ENCODE results near the gene ADAT3. TPM values are rescaled to one million over a fixed set of nuclear protein-coding genes. Genes with fewer than 3 reads are reported as not detected.

The ADAT3 gene
- polyA plus RNA-seq, 2 of the 4 experiments (the other 2 are of a cell fraction), result 0.66 to 5.6 TPM

- FAIRE-seq (no peak), DNase-seq (ENCODE audit: low read depth in 1 of 2, low spot score in 1 of 2) (no peak), ATAC-seq (peak in 1 of 2 experiments; percentile 1; a peak in 2 of 6 replicates)
- Histone ChIP-seq H3K4me3 (0 out of 3 replicates have a peak overlapping the region, but pooled peaks have one; percentile 31), H3K9me3 (no peaks in the 10 kb centered on the region), H3K4me2 (peak overlapping the region; percentile 99), H3K4me1 (peaks cover 84% of the 10 kb centered on the region), H3K27ac (peak overlapping the region; percentile 75 to 100)
- TF ChIP-seq EP300 (IDR thresholded peaks at IDR 0.05) (no peak), MYC (IDR thresholded peaks at IDR 0.05; ENCODE audit: borderline replicate concordance, low read length) (no peak)
- ChIA-PET CTCF (interaction anchor here (1.4 to 7.4 kb wide), 3 partner anchors 9 to 17 kb away, joined by 4 to 60 read pairs (median 5); no protein-coding TSS in a partner anchor), POLR2A (interaction anchor here (0.6 to 1.0 kb wide), 2 partner anchors 9 to 10 kb away, joined by 3 read pairs; no protein-coding TSS in a partner anchor)
- 0% methylated on average over 1 of the region's 13 CpGs for WGBS (ENCODE audit: missing lambda C conversion rate)
Observed at GRCh38 chr19:1855828-1856255, 49.4 kb upstream of the ADAT3 start.

DNA sequence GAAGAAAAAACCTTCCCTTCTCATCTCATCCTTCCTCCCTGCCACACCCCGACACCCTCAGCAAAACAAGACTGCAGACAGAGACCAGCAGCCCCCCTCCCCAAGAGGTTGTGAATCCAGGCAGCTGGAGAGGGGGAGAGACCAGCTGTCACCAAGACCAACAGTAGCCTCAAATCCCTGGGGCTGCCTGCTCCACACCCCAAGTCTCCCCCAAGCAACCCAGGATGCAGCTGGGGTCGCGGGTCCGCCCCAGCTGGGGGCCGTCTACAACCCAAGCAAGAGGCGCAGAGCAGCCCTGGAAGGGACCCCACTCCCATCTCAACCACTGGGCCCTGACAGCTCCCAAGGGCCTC lies 48.9 kb upstream of the ADAT3 start:
- H3K27ac ChIP-seq, result peak overlapping the region; percentile 75 to 100
- 86% methylated on average over 1 of the region's 6 CpGs for WGBS (ENCODE audit: missing lambda C conversion rate)
- ChIA-PET POLR2A (no interaction called here), CTCF (interaction anchor here (1.4 to 2.9 kb wide), 4 partner anchors 7 to 19 kb away, joined by 4 to 12 read pairs (median 8); no protein-coding TSS in a partner anchor)
- ATAC-seq (no peak), DNase-seq (ENCODE audit: low read depth in 1 of 2, low spot score in 1 of 2) (no peak), FAIRE-seq (no peak)
- H3K9me3 ChIP-seq, result no peaks in the 10 kb centered on the region
- no peak overlapping the region for H3K4me3 ChIP-seq
- peaks cover 87% of the 10 kb centered on the region for H3K4me1 ChIP-seq
- peak overlapping the region; percentile 99 for H3K4me2 ChIP-seq
- TF ChIP-seq, protein P1, sequence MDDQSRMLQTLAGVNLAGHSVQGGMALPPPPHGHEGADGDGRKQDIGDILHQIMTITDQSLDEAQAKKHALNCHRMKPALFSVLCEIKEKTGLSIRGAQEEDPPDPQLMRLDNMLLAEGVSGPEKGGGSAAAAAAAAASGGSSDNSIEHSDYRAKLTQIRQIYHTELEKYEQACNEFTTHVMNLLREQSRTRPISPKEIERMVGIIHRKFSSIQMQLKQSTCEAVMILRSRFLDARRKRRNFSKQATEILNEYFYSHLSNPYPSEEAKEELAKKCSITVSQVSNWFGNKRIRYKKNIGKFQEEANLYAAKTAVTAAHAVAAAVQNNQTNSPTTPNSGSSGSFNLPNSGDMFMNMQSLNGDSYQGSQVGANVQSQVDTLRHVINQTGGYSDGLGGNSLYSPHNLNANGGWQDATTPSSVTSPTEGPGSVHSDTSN (IDR thresholded peaks at IDR 0.05), result no peak
- TF ChIP-seq NFE2L2 (conservative IDR thresholded peaks at IDR 0.05; ENCODE audit: low read length) (no peak), JUN (IDR thresholded peaks at IDR 0.05) (no peak), MAX (IDR thresholded peaks at IDR 0.05) (no peak), NR3C1 (IDR thresholded peaks at IDR 0.05) (no peak), FOXS1 (CRISPR knock-in tag; IDR thresholded peaks at IDR 0.05) (no peak), ESRRA (IDR thresholded peaks at IDR 0.05; ENCODE audit: borderline replicate concordance, low read length) (no peak), JUNB (IDR thresholded peaks at IDR 0.05) (no peak), E2F6 (IDR thresholded peaks at IDR 0.05; ENCODE audit: borderline replicate concordance, low read depth) (no peak), PHF8 (IDR thresholded peaks at IDR 0.05; ENCODE audit: borderline replicate concordance, low read depth) (no peak), KDM1A (IDR thresholded peaks at IDR 0.05; ENCODE audit: low read depth) (no peak), KDM5A (IDR thresholded peaks at IDR 0.05) (no peak), ZNF302 (CRISPR knock-in tag; IDR thresholded peaks at IDR 0.05) (no peak), TP53 (CRISPR knock-in tag; IDR thresholded peaks at IDR 0.05) (no peak), CHD4 (IDR thresholded peaks at IDR 0.05; ENCODE audit: borderline replicate concordance) (no peak)

- Histone ChIP-seq H3K4me1 (peaks cover 87% of the 10 kb centered on the region), H3K27ac (peak overlapping the region; percentile 95 to 100), H3K9me3 (no peaks in the 10 kb centered on the region), H3K4me2 (peak overlapping the region; percentile 99), H3K4me3 (peak overlapping the region; percentile 35)
- CTCF ChIA-PET, result interaction anchor here (0.6 to 2.9 kb wide), 6 partner anchors 8 to 200 kb away, joined by 3 to 12 read pairs (median 4); no protein-coding TSS in a partner anchor
- WGBS (ENCODE audit: missing lambda C conversion rate), result 53% methylated on average over 21 of the region's 73 CpGs
- peak; percentile 35 to 49 for ATAC-seq
- no peak for FAIRE-seq
- POLR2A ChIA-PET, result no interaction called here
- 0 out of 2 replicates have a peak, but pooled peaks have one; percentile 19 for TF ChIP-seq GATA3 (IDR thresholded peaks at IDR 0.05; ENCODE audit: borderline replicate concordance)
- TF ChIP-seq FOSL2 (IDR thresholded peaks at IDR 0.05), result no peak
- TF ChIP-seq FOSL2 (CRISPR knock-in tag; IDR thresholded peaks at IDR 0.05), result peak; percentile 47
- TF ChIP-seq USF2 (IDR thresholded peaks at IDR 0.05), result no peak
- DNase-seq (ENCODE audit: low read depth in 1 of 2, low spot score in 1 of 2), result peak; percentile 71 to 87
Observed at GRCh38 chr19:1856698-1857603, 48.2 kb upstream of the ADAT3 start.
